Measurements from ENCODE around the gene CCDC60. TPM values are rescaled to one million over a fixed set of nuclear protein-coding genes. Genes with fewer than 3 reads are reported as not detected.

Gene CCDC60
- total RNA-seq, 4 donors from 2014 or later: 1.6 TPM; not detected in 3

- no peaks in the 10 kb centered on the region for H3K9me3 ChIP-seq
- no peak for DNase-seq
- TF ChIP-seq POLR2A (IDR thresholded peaks at IDR 0.05): no peak
- TF ChIP-seq, protein P1, sequence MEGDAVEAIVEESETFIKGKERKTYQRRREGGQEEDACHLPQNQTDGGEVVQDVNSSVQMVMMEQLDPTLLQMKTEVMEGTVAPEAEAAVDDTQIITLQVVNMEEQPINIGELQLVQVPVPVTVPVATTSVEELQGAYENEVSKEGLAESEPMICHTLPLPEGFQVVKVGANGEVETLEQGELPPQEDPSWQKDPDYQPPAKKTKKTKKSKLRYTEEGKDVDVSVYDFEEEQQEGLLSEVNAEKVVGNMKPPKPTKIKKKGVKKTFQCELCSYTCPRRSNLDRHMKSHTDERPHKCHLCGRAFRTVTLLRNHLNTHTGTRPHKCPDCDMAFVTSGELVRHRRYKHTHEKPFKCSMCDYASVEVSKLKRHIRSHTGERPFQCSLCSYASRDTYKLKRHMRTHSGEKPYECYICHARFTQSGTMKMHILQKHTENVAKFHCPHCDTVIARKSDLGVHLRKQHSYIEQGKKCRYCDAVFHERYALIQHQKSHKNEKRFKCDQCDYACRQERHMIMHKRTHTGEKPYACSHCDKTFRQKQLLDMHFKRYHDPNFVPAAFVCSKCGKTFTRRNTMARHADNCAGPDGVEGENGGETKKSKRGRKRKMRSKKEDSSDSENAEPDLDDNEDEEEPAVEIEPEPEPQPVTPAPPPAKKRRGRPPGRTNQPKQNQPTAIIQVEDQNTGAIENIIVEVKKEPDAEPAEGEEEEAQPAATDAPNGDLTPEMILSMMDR (IDR thresholded peaks at IDR 0.05): no peak
- no peak overlapping the region for H3K4me3 ChIP-seq
- H3K36me3 ChIP-seq: no peaks in the 10 kb centered on the region
- peaks cover 0 to 5% (median 0%) of the 10 kb centered on the region in 4 donors for H3K4me1 ChIP-seq
- H3K27ac ChIP-seq: no peak overlapping the region
- no peaks in the 10 kb centered on the region for H3K27me3 ChIP-seq
These were observed 4.2 kb downstream of the CCDC60 start for GRCh38 chr12:119338593-119339363.

DNA sequence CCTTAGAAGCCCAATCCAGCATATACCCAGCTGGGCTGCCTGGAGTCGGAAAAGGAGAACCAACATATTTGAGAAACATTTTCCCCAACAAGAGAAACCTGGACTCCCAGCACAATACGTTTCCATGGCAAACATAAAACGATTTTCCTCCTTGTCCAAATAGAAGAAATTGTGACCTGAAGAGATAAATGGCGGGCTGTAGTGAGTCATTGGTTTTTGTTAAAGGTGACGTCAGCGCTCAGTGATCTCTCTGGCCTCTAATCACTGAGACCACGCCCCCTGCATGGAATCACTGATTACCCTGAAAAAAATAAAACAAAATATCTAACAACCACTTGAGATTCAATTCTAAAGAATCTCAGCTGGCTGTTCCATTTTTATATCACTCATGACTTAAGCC, 6.0 kb downstream of the CCDC60 start:
- Histone ChIP-seq H3K36me3 (no peaks in the 10 kb centered on the region), H3K4me1 (no peaks in the 10 kb centered on the region), H3K27me3 (no peaks in the 10 kb centered on the region), H3K4me3 (no peak overlapping the region), H3K9me3 (no peaks in the 10 kb centered on the region), H3K27ac (no peak overlapping the region)
- TF ChIP-seq, protein P1 (IDR thresholded peaks at IDR 0.05): no peak
- TF ChIP-seq POLR2A (IDR thresholded peaks at IDR 0.05): no peak
- no peak for DNase-seq

GRCh38 chr12:119341020-119341419, 6.5 kb downstream of the CCDC60 start:
- Histone ChIP-seq H3K27ac (no peak overlapping the region), H3K4me1 (no peaks in the 10 kb centered on the region), H3K9me3 (no peaks in the 10 kb centered on the region), H3K36me3 (no peaks in the 10 kb centered on the region), H3K4me3 (no peak overlapping the region), H3K27me3 (no peaks in the 10 kb centered on the region)
- TF ChIP-seq POLR2A (IDR thresholded peaks at IDR 0.05): no peak
- TF ChIP-seq, protein P1 (IDR thresholded peaks at IDR 0.05): no peak
- DNase-seq: no peak

DNA sequence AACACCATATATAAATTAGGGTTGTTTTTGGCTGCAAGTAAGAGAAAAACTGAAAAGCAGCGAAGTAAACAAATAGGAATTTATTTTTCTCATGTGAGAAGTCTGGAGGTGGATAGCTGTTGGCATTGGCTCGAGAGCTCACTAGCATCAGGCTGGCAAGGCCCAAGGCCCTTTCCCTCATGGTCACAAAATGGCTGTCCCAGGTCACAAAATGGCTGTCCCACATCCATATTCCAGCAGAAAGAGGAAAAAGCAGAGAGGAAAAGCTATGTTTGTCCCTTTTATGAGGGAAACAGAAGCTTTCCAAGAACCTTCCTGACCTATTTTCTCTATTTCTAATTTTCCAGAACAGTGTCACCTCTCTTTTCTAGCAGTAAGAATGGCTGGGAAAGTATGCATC, 7.5 kb downstream of the CCDC60 start:
- Histone ChIP-seq H3K27ac (no peak overlapping the region), H3K27me3 (no peaks in the 10 kb centered on the region), H3K4me1 (no peaks in the 10 kb centered on the region), H3K4me3 (no peak overlapping the region), H3K9me3 (no peaks in the 10 kb centered on the region), H3K36me3 (no peaks in the 10 kb centered on the region)
- no peak for TF ChIP-seq POLR2A (IDR thresholded peaks at IDR 0.05)
- TF ChIP-seq, protein P1 (IDR thresholded peaks at IDR 0.05): no peak
- no peak for DNase-seq

DNA sequence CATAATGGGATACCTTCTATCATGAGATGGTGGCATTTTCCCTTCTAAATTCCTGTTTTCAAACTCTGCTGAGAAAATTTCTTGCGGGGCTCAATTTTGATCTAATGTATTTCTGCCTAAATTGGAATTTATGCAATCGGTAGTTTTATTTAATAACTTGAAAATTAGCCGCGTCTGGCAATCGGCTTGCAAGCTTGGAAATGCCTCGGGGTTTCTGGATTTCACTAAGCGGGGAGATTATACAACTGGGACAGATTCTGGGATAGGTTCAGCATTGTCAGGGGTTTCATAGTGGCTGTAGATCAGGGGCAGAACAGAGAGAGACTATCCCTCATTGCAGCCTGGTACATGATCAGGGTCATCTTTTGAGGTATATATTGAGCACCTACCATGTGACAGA, 8.6 kb downstream of the CCDC60 start:
- H3K36me3 ChIP-seq: no peaks in the 10 kb centered on the region
- no peak for TF ChIP-seq POLR2A (IDR thresholded peaks at IDR 0.05)
- TF ChIP-seq, protein P1 (IDR thresholded peaks at IDR 0.05): no peak
- H3K9me3 ChIP-seq: no peaks in the 10 kb centered on the region
- no peaks in the 10 kb centered on the region for H3K4me1 ChIP-seq
- H3K4me3 ChIP-seq: no peak overlapping the region
- no peak overlapping the region for H3K27ac ChIP-seq
- H3K27me3 ChIP-seq: no peaks in the 10 kb centered on the region
- no peak for DNase-seq
